GM21737 (cell line): ENCODE measurements around the gene VSTM2L.

Experiments
- ATAC-seq: cut with Tn5 transposase; IDR thresholded peaks from one replicate; pipeline ENCODE4 v1.9.1; 2021; ENCODE audit warnings: mild to moderate bottlenecking, moderate library complexity; ENCODE audit not compliant: unreplicated experiment

VSTM2L gene

GRCh38 chr20:37878835-37879599 is 23.9 kb upstream of the VSTM2L start:
- no peak for ATAC-seq

GRCh38 chr20:37879843-37880242 is 23.1 kb upstream of the VSTM2L start:
- ATAC-seq, result no peak

GRCh38 chr20:37880726-37881591 is 22.0 kb upstream of the VSTM2L start:
- ATAC-seq, result no peak

GRCh38 chr20:37881601-37882343 is 21.2 kb upstream of the VSTM2L start:
- no peak for ATAC-seq

- ATAC-seq, result no peak
These were observed 19.8 kb upstream of the VSTM2L start for GRCh38 chr20:37882961-37883712.

GRCh38 chr20:37885042-37885441 is 17.9 kb upstream of the VSTM2L start:
- ATAC-seq, result no peak

- no peak for ATAC-seq
These were observed 17.1 kb upstream of the VSTM2L start for GRCh38 chr20:37885593-37886503.

GRCh38 chr20:37886851-37887297 is 16.1 kb upstream of the VSTM2L start:
- no peak for ATAC-seq

GRCh38 chr20:37888641-37889040 is 14.3 kb upstream of the VSTM2L start:
- ATAC-seq, result no peak

- no peak for ATAC-seq
These were observed 12.8 kb upstream of the VSTM2L start for GRCh38 chr20:37890108-37890507.

- ATAC-seq, result no peak
These were observed 12.3 kb upstream of the VSTM2L start for GRCh38 chr20:37890643-37891042.

- no peak for ATAC-seq
These were observed 10.9 kb upstream of the VSTM2L start for GRCh38 chr20:37892001-37892400.

GRCh38 chr20:37893566-37894241 is 9.2 kb upstream of the VSTM2L start:
- ATAC-seq, result no peak

- no peak for ATAC-seq
These were observed 8.5 kb upstream of the VSTM2L start for GRCh38 chr20:37894454-37894853.

- ATAC-seq, result no peak
These were observed 7.8 kb upstream of the VSTM2L start for GRCh38 chr20:37895166-37895565.

GRCh38 chr20:37896932-37897548 is 5.9 kb upstream of the VSTM2L start:
- no peak for ATAC-seq

GRCh38 chr20:37898233-37899104 is 4.5 kb upstream of the VSTM2L start:
- no peak for ATAC-seq
